HG03439 (cell line): Measurements from ENCODE around the gene ERGIC3.

Source experiments
- ATAC-seq: cut with Tn5 transposase; IDR thresholded peaks from one replicate; pipeline ENCODE4 v1.9.1; 2021; ENCODE audit warnings: mild to moderate bottlenecking, moderate library complexity; ENCODE audit not compliant: unreplicated experiment

The ERGIC3 gene

GRCh38 chr20:35541783-35542662 lies at the start of gene ERGIC3:
Gene ERGIC3 (plus strand): TSS chr20:35542078. CDS start chr20:35542098, 20 bp downstream.
- ATAC-seq = peak; percentile 90

- ATAC-seq = no peak
These were observed 49.5 kb upstream of the ERGIC3 start for GRCh38 chr20:35492352-35492751.

GRCh38 chr20:35496481-35496880 lies 45.4 kb upstream of the ERGIC3 start:
- ATAC-seq = no peak

GRCh38 chr20:35497320-35497719 lies 44.6 kb upstream of the ERGIC3 start:
- ATAC-seq = no peak

DNA sequence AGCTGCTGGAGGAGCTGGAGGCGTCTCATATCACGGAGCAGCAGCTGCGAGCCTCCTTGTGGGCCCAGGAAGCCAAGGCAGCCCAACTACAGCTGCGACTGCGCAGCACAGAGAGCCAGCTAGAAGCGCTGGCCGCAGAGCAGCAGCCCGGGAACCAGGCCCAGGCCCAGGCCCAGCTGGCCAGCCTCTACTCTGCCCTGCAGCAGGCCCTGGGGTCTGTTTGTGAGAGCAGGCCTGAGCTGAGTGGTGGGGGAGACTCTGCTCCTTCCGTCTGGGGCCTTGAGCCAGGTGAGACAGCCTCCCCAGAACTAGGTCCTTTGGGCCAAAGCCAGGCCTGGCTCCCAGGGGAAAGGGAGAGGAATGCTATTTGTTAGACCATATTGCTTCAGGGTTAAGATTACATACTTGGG lies 44.1 kb upstream of the ERGIC3 start:
- ATAC-seq = no peak

- no peak for ATAC-seq
These were observed 42.6 kb upstream of the ERGIC3 start for GRCh38 chr20:35499271-35499670.

- no peak for ATAC-seq
These were observed 39.5 kb upstream of the ERGIC3 start for GRCh38 chr20:35502352-35502751.

GRCh38 chr20:35503281-35503680 lies 38.6 kb upstream of the ERGIC3 start:
- ATAC-seq = no peak

- no peak for ATAC-seq
These were observed 37.9 kb upstream of the ERGIC3 start for GRCh38 chr20:35503841-35504561.

GRCh38 chr20:35504751-35505150 lies 37.1 kb upstream of the ERGIC3 start:
- ATAC-seq = no peak

GRCh38 chr20:35506179-35506578 lies 35.7 kb upstream of the ERGIC3 start:
- no peak for ATAC-seq

DNA sequence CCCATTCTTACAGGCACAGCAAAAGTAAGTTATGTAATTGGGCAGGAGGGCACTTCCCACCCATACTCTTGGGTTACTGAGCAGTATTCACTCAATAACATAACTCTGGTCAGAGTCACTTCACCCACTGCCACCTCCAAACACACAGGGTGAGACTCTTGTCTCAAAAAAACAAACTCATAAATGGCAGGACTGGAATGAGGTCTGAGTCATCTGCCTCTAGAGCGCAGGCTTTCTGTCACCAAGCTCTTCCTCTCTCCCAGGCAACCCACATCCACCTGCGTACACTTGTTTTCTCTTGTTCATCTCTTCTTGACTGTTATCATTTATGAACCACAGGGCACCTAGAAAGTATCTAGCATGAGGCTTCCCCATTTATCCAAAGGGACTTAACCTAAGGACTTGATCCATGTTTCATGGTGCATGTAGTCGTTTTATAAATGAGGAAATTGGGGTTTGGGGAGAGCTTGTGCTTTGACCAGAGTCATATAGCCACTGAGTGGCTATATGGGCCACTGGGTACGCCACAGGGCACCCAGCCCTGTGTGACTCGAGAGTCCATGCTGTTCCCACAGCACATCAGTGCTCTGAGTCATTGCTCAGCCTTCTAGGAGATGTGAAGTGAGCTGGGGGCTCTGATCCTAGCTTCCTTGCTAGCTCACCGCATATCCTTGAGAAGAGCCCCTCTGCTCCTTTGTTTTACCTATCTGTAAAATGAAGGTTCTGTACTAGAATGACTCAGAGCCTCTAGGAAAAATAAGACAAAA lies 34.8 kb upstream of the ERGIC3 start:
- ATAC-seq = no peak

GRCh38 chr20:35508493-35509218 lies 33.2 kb upstream of the ERGIC3 start:
- no peak for ATAC-seq

DNA sequence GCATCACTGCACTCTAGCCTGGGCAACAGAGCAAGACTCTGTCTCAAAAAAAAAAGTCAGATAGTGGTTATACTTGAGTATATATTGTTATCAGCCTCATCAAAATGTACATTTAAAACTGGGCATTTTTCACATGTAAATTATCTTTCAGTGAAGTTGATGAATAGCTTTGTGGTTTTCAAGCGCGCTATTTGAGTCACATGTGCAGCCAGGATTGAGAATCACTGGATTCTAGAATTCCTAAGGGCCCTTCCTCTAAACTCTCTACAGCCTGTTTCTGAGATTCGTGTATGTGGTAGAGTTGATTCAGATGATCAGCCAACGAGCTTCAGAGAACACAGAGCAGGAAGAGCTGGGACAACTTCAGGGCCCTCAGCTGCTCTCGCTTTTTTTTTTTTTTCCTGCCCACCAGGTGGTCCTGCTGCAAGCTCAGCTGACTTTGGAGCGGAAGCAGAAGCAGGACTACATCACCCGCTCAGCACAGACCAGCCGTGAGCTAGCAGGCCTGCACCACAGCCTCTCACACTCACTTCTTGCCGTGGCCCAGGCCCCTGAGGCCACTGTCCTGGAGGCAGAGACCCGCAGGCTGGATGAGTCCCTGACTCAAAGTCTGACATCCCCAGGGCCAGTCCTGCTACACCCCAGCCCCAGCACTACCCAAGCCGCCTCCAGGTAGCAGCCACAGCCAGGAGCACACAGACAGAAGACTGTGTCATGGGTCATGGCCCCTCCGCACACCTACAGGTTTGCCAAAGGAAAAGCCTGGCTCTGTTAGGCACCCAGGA lies 30.7 kb upstream of the ERGIC3 start:
- ATAC-seq = no peak

DNA sequence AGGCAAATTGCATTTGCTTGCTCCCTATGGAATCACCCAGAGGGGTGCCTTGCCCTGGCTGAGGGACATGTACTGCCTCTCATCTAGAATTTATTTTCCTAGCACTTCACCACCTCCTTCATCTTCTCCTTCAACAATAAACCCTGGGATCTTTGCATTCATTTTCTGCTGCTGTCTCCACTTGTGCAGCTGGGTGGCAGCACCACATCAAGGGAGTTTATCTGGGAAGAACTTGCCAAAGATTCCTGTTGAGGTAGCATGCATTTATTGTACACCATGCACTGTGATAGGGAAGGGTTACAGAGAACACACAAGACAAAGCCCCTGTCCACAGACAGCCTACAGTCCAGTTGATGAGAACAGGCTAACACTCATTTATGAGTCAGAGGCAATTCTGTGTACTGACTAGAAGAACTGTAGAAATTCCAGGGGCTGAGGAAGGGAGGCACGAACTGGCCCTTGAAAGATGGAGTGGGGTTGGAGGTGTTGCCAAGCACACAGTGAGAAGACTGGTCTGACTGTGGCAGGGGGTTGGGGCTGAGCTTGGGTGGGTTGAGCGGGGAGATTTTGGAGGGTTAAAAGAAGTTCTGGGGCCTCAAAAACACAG lies 30.0 kb upstream of the ERGIC3 start:
- no peak for ATAC-seq

DNA sequence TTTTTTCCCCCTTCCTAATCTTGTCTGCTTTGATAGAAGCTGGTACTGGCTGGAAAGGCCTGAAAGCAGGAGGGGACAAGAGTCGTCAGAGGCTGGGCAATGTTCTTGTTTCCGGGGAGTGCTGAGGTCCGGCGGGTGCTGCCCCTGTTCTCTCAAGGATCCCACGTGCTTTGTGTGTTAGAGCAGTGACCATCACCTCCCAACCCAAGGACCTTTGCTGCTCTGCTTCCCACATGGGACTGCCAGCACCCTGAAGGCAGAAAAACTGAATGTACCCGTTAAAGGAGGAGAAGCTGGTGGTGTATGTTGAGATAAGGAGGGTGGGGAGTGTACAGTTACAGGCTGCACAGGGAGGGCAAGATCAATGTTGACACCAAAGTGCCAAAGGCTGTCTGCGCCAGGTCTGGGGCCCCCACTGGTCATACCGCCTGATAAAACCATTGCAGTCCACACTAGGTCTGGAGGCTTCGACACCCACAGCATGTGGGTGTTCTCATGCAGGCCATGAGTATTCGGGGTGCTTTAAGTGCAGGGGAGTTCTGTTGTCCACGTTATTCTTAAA lies 27.4 kb upstream of the ERGIC3 start:
- no peak for ATAC-seq

GRCh38 chr20:35515341-35515740 lies 26.5 kb upstream of the ERGIC3 start:
- ATAC-seq = no peak

DNA sequence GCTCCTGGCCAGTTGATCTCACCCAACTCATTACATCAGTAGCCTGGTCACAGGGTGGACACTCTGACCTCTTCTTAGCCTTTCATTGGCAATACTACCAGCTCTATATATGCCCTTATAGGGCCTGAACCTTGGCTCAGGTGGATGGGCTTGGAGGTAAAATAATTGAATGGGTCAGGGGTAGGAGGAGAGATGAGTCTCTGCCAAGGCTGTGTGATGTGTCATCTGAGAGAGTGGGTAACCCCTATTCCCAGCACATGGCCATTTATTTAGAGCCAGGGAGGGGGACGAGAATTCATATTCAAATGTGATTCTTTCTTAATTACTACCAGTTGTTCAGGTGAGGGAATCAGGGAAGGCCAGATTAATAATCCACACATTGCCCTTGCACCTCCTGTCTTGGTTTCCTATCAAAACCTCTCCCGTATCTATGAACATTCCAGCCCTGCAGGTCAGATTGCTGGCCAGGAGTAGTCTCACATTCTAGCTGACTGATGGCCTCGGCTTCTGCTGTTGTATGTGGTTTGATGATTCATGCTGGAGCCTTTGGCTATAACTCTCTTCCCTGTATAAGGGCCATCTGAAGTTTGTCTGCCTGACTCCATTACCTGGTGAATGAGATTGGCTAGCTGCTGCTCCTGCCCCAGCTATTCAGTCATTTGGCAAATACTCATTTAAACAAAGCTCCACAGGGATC lies 25.8 kb upstream of the ERGIC3 start:
- ATAC-seq = no peak

DNA sequence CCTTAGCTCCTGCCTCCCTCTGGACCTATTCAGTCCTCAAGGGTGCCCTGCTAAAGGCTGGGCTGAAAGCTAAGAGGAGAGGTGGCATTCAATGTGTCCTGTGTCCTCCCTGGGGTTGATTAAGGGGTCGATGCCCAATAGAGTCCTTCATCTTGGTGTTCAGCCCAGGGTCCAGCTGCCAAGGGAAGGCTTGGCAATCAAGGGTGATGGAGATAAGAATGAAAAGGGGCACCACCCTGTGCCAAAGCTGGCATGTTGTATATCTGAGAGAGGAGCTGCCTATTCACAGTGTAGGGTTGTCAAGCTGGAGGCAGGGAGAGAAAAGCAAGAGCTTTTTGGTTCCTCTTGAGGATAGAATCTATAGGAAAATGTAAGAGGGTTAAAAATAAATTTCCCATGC lies 24.8 kb upstream of the ERGIC3 start:
- no peak for ATAC-seq
